ENCODE measurements around the gene TP53BP2.

DNA sequence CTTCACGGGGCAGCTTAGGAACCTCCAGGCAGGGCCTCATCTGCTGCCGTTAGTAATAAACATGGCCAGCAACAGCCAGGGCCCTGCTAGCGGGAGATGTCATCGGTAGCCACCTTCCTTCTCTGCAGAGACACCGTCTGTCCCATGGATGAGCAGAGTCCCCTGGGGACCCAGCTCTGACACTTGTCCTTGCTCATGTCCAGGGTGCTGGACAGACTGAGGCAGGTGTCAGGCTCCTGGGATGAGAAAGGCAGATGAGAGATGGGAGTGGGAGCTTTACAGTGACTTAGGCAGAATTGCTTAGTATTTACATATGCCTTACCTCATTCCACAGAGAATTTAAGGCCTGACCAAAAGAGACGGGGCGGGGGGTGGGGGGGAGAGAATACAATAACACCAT lies 108.4 kb downstream of the TP53BP2 start:
- TF ChIP-seq CREB1 (IDR thresholded peaks at IDR 0.05; ENCODE audit: low read depth) (no peak), POLR2A (IDR thresholded peaks at IDR 0.05; ENCODE audit: low read depth, low read length) (no peak), PAX5 (IDR thresholded peaks at IDR 0.05; ENCODE audit: borderline replicate concordance, low read depth, low read length) (no peak), ZNF622 (IDR thresholded peaks at IDR 0.05) (no peak), EZH2 (IDR thresholded peaks at IDR 0.05; ENCODE audit: borderline replicate concordance, control insufficient read depth, low read depth, low read length) (no peak), CHD4 (IDR thresholded peaks at IDR 0.05) (no peak)

All from GM12878 (cell line).